Measurements from ENCODE around the gene COL9A3.
A peak's percentile ranks its signal among the peaks of the same experiment; 100 is the strongest.

Gene COL9A3

DNA sequence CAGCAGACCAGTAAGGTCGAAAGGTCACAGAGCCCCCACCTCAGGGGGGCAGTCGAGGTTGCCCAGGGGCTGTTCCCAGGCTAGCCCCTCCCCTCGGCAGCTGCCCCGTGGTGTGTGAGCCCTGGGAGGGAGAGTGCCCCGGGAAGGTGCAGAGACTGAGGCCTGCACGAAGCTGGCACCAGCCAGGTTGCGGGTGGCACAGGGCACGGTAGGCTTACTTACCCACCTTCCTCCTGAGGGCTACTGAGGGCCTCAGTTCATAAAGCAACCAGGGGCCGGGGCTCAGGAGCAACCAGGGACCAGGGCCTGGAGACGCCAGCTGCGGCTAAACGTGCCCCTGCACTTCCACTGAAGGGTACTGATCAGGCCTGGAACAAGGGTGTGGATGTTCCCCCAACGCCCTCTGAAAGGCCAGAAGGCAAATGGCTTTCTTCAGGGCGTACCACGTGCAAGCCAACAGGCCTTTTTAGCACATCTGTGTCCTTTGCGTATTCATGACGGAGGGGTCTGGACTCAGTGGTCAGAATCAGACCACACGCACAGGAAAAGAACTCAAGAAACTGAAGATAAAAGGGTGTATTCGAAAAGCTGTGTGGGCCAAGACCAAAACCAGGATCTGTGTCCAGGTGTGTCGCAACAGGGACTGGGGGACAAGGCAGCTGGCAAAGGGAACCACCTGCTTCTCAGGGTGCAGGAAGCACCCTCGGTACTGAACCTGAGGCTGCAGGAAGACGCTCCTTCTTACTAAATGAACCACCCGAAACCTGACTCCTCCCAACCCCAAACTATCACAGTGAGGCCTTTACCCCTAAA, 69.3 kb downstream of the COL9A3 start:
- no peak overlapping the region for H3K4me3 ChIP-seq (ENCODE audit: low read length)
- TF ChIP-seq CTCF (conservative IDR thresholded peaks at IDR 0.05; ENCODE audit: low read length): no peak
- DNase-seq (ENCODE audit: low read depth): no peak

DNA sequence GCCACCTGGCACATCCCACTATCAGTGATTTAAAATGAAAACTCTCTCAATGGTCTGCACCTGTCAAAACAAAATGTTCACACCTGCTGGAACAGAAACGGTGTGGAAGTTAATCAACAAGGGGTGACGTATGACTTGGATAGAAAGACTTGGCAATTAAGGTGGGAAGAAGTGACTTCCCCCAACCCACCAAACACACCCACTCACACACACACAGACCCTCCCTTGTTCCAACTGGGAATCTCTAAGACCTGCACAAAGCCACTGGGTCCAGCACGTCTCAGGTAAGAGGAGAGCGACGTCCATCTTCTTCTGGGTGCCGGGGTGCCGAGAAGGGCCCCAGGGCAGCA, 69.8 kb downstream of the COL9A3 start:
- no peak for DNase-seq (ENCODE audit: low read depth)
- TF ChIP-seq CTCF (conservative IDR thresholded peaks at IDR 0.05; ENCODE audit: low read length): no peak
- no peak overlapping the region for H3K4me3 ChIP-seq (ENCODE audit: low read length)

GRCh38 chr20:62887152-62887859, 70.5 kb downstream of the COL9A3 start:
- peak; percentile 83 for DNase-seq (ENCODE audit: low read depth)
- peak; percentile 20 for TF ChIP-seq CTCF (conservative IDR thresholded peaks at IDR 0.05; ENCODE audit: low read length)
- no peak overlapping the region for H3K4me3 ChIP-seq (ENCODE audit: low read length)

DNA sequence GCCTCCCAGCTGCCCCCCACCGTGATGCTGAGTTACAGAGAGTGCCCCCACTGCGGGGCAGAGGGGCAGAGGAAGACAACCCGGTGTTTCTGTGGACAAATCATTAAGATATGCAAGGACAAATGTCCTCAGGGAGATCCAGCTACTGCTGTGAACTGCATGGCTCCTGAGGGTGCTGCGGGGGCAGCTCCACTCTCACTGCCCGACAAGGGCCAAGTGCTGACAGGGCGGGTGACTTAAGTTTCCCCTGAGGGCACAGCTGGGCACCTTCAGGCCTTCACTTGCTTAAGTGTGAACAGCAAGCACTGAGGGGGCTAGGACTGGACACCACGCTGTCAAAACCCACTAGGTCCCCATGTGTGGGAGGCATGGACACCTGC, 71.0 kb downstream of the COL9A3 start:
- TF ChIP-seq CTCF (conservative IDR thresholded peaks at IDR 0.05; ENCODE audit: low read length): no peak
- H3K4me3 ChIP-seq (ENCODE audit: low read length): no peak overlapping the region
- DNase-seq (ENCODE audit: low read depth): no peak

DNA sequence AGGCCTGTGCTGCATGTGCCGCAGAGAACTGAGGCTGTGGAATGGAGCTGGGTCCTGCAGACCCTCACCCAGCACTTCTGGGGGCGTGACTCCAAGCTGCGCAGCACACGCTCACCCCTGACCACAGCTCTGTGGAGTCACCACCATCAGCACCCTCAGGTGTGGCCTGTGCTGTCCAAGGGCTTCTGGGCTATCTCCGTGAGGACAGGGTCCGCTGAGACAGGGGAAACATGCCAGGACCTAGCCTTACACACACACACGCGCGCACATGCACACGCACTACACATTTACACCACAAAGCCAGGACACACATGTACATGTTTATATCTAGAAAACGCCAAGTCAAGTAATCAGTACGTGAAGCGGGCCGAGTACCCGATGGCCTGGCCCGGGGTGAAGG, 71.6 kb downstream of the COL9A3 start:
- no peak overlapping the region for H3K4me3 ChIP-seq (ENCODE audit: low read length)
- DNase-seq (ENCODE audit: low read depth): no peak
- no peak for TF ChIP-seq CTCF (conservative IDR thresholded peaks at IDR 0.05; ENCODE audit: low read length)

DNA sequence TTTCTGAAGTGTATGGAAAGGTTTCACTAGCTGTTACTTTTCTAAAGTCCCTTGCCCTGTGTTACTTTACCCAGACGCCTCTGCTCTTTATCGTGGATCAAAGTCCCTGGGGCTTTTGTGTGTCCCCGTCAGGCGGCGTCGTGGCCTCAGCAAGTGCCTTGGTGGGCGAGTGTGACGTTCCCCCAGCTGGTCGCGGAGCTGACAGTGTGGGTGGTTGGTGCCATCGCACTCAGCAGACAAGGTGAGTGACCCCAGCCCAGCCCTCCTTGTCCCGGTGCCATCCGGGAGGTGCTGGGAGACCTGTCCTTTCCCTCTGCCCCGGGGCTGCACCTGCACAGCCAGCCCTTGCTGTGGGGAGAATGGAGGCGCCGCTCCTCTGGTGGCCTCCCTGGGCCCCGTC, 72.1 kb downstream of the COL9A3 start:
- TF ChIP-seq CTCF (conservative IDR thresholded peaks at IDR 0.05; ENCODE audit: low read length): no peak
- no peak overlapping the region for H3K4me3 ChIP-seq (ENCODE audit: low read length)
- no peak for DNase-seq (ENCODE audit: low read depth)

DNA sequence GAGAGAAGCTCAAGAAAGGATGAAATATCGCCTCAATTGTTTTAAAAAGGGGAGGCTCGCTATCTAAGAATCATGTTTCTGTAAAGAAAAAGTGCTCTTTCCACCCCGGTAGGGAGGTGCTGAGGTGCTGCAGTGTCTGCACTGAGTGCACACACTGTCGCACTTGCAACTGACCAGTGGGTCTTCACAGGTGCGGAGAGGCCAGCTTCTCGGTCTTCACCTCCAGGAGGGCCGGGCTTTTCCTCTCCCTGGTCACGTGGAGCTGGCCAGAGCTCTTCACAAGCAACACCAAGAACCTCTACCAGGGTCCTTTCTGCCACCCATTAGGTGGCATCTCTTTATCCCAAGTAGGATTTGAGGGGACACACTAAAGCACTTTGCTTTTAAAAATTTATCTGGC, 72.6 kb downstream of the COL9A3 start:
- DNase-seq (ENCODE audit: low read depth): no peak
- no peak for TF ChIP-seq CTCF (conservative IDR thresholded peaks at IDR 0.05; ENCODE audit: low read length)
- H3K4me3 ChIP-seq (ENCODE audit: low read length): no peak overlapping the region

Data from AG10803 (cell line).